BJ (cell line): ENCODE results near the gene WNT7A. TPM values are rescaled to one million over a fixed set of nuclear protein-coding genes. Genes with fewer than 3 reads are reported as not detected.

ENCODE experiments used
- CTCF ChIA-PET: fragments of 350-600 bp; formaldehyde crosslinking; extraction: SDS; loops from one replicate; lab custom pipeline; 2021; ENCODE audit warnings: antibody characterized with exemption, inconsistent platforms; lab: Yijun Ruan, JAX
- POLR2A ChIA-PET: fragments of 300-600 bp; sonication (Branson Sonifier 250); formaldehyde crosslinking; extraction: SDS; loops from one replicate; lab custom pipeline; 2021; ENCODE audit warnings: antibody characterized with exemption; lab: Charles Lee
- DNase-seq: peaks from one replicate; pipeline ENCODE4 v3.0.0-alpha.2; 2011; ENCODE audit warnings: low read depth
- H3K27me3 ChIP-seq: 2 replicates; pipeline ENCODE4 v1.6.0; 2011; ENCODE audit warnings: low read length; ENCODE audit not compliant: control insufficient read depth, insufficient read depth
- H3K36me3 ChIP-seq: 2 replicates; pipeline ENCODE4 v1.5.1; 2011; ENCODE audit warnings: low read length; ENCODE audit not compliant: control insufficient read depth, insufficient read depth
- H3K4me3 ChIP-seq: 2 replicates; pipeline ENCODE4 v1.5.1; 2011; ENCODE audit warnings: low read depth, mild to moderate bottlenecking, control low read depth, low read length
- polyA plus RNA-seq: library from polyadenylated mRNA; depleted of rRNA; stranded (reverse); fragments of >200 nt; gene quantifications from 2 replicates; pipeline ENCODE4 v1.2.3, GENCODE V29; 2011
- TF ChIP-seq, protein P1 (sequence below): IDR thresholded peaks from 2 replicates; pipeline ENCODE4 v1.5.1; 2011; ENCODE audit warnings: low read depth, mild to moderate bottlenecking, control low read depth, inconsistent platforms, low read length, moderate library complexity; ENCODE audit not compliant: insufficient read depth

The WNT7A gene
- polyA plus RNA-seq, 1 experiment: not detected

DNA sequence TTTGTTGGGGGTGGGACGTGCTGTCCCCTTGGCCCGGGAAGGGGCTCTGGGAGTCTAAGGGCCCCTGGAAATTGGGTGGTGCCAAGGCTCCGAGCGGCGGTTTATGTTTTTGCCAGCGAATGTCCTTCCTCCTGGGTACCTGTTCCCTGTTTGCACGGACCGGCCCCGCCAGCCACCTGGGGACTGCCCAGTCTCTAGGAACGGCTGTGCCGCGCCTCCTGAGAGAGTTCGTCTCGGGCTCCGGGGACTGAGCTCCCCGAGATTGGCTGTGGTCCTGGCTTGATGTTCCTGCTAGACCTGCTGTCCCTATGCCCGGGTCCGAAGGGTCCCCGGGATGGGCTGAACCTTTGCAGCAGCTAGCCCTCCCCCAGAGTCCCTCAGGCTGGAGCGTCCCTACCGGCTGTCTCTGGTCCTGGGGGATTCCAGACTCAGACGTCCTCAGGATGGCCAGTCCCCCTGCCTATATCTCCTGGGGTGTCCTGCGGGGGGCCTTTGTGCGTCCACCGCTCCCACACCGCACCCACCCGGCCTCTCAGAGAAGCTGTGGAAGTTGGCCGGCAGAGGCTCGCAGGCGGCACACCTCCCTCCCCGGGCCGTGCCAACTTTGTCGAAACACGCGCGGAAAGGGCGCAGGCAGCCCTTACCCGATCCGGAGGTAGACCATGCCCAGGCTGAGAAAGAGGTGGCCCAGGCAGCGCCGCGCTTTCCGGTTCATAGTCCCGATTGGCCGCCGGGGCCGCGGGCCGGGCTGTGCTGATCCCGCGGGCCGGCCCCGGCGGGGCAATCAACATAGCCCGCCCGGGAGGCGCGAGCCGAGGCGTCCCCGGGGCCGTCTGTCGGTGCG lies 547 bp downstream of the WNT7A start:
- Histone ChIP-seq H3K4me3 (no peak overlapping the region), H3K27me3 (peaks cover 45% of the 10 kb centered on the region), H3K36me3 (no peaks in the 10 kb centered on the region)
- no peak for DNase-seq
- TF ChIP-seq, protein P1, sequence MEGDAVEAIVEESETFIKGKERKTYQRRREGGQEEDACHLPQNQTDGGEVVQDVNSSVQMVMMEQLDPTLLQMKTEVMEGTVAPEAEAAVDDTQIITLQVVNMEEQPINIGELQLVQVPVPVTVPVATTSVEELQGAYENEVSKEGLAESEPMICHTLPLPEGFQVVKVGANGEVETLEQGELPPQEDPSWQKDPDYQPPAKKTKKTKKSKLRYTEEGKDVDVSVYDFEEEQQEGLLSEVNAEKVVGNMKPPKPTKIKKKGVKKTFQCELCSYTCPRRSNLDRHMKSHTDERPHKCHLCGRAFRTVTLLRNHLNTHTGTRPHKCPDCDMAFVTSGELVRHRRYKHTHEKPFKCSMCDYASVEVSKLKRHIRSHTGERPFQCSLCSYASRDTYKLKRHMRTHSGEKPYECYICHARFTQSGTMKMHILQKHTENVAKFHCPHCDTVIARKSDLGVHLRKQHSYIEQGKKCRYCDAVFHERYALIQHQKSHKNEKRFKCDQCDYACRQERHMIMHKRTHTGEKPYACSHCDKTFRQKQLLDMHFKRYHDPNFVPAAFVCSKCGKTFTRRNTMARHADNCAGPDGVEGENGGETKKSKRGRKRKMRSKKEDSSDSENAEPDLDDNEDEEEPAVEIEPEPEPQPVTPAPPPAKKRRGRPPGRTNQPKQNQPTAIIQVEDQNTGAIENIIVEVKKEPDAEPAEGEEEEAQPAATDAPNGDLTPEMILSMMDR: no peak
- CTCF ChIA-PET: interaction anchor here (3.5 kb wide), 1 partner anchor 222 kb away, joined by 21 read pairs; no protein-coding TSS in a partner anchor
- POLR2A ChIA-PET: no interaction called here

DNA sequence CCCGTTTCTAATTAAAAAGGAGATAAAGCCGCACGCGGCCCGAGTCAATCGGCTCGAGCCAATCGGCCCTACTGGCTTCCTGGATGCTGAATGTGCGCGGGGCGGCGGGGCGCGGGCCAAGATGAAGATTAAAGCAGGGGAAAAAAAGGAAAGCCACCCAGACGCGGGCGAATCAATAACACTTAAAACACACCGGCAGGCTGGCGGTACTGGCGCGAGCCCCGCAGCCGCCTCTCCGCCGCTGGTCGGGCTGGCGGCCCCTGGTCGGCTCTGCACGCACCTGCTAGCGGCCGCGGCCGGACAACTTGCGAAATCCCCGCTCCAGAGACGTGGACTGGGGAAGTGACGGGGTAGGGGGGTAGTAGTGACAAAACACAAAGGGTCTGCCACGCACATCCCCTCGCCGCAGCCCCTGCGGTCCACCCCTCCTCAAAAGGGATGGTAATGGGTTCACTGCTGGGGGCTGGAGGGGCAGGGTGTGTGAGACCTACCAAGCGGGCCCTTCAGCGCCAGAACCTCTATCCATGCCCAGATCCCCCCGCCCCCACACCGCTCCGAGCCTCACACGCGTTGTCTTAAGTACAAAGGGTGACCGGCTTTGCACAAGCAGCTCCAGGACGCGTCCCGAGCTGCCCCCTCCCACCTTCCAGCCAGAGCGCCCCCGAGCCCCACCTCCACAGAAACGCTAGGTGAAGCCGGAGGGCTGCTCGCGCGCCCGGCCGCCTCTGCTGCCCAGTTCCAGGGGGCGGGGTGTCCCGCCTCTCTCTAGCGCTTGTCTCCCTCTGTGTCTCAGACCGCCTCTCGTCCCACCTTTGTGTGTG lies 1.4 kb downstream of the WNT7A start:
- no peak overlapping the region for H3K4me3 ChIP-seq
- CTCF ChIA-PET: interaction anchor here (3.5 kb wide), 1 partner anchor 221 kb away, joined by 21 read pairs; no protein-coding TSS in a partner anchor

DNA sequence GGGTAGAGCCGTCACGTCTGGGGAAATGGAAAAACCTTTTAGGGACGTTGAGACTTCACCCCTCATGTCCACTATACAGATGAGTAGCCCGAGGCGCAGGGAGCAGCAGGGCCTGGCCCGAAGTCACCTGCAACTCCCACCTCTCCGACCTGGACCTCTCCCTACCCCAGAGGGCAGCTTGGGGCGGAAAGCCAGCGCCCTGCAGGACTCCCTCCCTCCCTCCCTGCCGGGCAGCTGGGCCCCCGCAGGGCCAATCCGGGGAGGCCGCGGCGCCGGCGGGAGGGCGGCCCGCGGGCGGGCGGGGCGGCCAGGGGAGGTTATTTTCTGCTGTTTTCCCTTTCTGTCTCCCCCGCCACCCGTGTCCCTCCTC lies 2.0 kb downstream of the WNT7A start:
- CTCF ChIA-PET: no interaction called here

More for the DNA sequence above, 1.4 kb downstream of the WNT7A start:
- TF ChIP-seq, protein P1: no peak
- Histone ChIP-seq H3K27me3 (peaks cover 45% of the 10 kb centered on the region), H3K36me3 (no peaks in the 10 kb centered on the region)
- POLR2A ChIA-PET: no interaction called here
- no peak for DNase-seq

DNA sequence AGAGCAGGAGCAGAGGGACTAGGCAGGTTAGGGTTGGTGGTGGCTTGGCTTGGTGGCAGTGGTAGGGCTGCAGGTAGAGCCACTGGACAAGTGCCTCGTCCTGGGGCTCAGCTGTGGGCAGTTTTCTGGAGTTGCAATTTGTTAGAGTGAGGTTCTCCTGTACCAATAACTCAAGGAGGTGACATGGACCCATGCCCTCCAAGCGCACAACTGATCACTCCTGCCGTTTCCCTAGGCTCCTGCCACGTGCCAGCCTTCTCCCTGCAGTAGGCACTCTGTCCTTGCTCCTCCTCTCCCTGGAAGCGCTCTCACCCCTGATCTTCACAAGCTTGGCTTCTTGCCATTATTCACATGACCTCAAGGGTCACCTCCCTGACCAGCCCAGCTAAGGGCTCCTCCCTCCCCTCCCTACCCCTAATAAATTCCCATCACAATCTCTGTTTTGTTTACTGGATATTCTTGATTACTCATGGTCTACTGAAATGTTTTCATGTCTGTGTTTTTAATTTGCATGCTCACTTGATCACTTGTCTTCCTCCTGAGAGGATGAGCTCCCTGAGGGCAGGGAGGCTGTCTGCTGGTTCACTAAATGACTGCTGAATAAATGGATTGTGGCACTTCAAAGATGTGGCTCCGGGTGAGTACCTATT lies 3.3 kb downstream of the WNT7A start:
- POLR2A ChIA-PET: no interaction called here
- CTCF ChIA-PET: interaction anchor here (1.3 kb wide), 1 partner anchor 11 kb away, joined by 3 read pairs; no protein-coding TSS in a partner anchor
- no peak for DNase-seq
- Histone ChIP-seq H3K4me3 (no peak overlapping the region), H3K36me3 (no peaks in the 10 kb centered on the region), H3K27me3 (peaks cover 39% of the 10 kb centered on the region)
- TF ChIP-seq, protein P1: no peak

More for the DNA sequence above, 2.0 kb downstream of the WNT7A start:
- TF ChIP-seq, protein P1: no peak
- Histone ChIP-seq H3K27me3 (peaks cover 45% of the 10 kb centered on the region), H3K36me3 (no peaks in the 10 kb centered on the region), H3K4me3 (no peak overlapping the region)
- DNase-seq: no peak
- POLR2A ChIA-PET: no interaction called here
